Activated CD8-positive, alpha-beta memory T cell treated with anti-CD3 and anti-CD28 coated beads, Interleukin-2, amount 10 ng/mL, durations not matched to agents 7 days and 5 days (primary cell): Measurements from ENCODE around the gene MTARC1. TPM values are rescaled to one million over a fixed set of nuclear protein-coding genes. Genes with fewer than 3 reads are reported as not detected.

Source experiments
- ATAC-seq: fragments of 150-1000 bp; cut with Tn5 transposase; one replicate; pipeline ENCODE4 v1.10.0; 2021; ENCODE audit warnings: moderate library complexity
- CTCF ChIA-PET: fragments of 350-600 bp; sonication (Branson Sonifier 250); formaldehyde crosslinking; loops from one replicate; lab custom pipeline; 2021; ENCODE audit warnings: antibody characterized with exemption; lab: Charles Lee
- DNase-seq: peaks from one replicate; pipeline ENCODE4 v3.0.0-alpha.2; 2020
- H3K27ac Mint-ChIP-seq: one replicate; pipeline ENCODE4 v1.8.0; 2021; ENCODE audit warnings: mild to moderate bottlenecking, mixed read lengths
- H3K27me3 Mint-ChIP-seq: one replicate; pipeline ENCODE4 v1.8.0; 2021; ENCODE audit warnings: mixed read lengths
- H3K36me3 Mint-ChIP-seq: one replicate; pipeline ENCODE4 v1.8.0; 2021; ENCODE audit warnings: mild to moderate bottlenecking, mixed read lengths
- H3K4me1 Mint-ChIP-seq: one replicate; pipeline ENCODE4 v1.8.0; 2021; ENCODE audit warnings: mixed read lengths
- H3K4me3 Mint-ChIP-seq: one replicate; pipeline ENCODE4 v1.8.0; 2021; ENCODE audit warnings: mild to moderate bottlenecking, moderate library complexity, mixed read lengths
- H3K9me3 Mint-ChIP-seq: one replicate; pipeline ENCODE4 v1.8.0; 2022; ENCODE audit warnings: low read depth, mixed read lengths
- total RNA-seq, 2 experiments: library from RNA; stranded (reverse); gene quantifications; one replicate each; pipeline ENCODE4 v1.2.3, GENCODE V29; 2021

MTARC1 gene
- total RNA-seq, 2 experiments from 2014 or later: not detected

GRCh38 chr1:220834155-220834870, 47.6 kb downstream of the MTARC1 start:
- Mint-ChIP-seq H3K4me1 (no peaks in the 10 kb centered on the region), H3K36me3 (no peaks in the 10 kb centered on the region), H3K4me3 (no peak overlapping the region), H3K27me3 (no peaks in the 10 kb centered on the region), H3K27ac (no peak overlapping the region), H3K9me3 (no peaks in the 10 kb centered on the region)
- ATAC-seq (no peak), DNase-seq (no peak)
- CTCF ChIA-PET: no interaction called here

Other genes starting within 250 kb of the MTARC1 start
- gene C1orf115, start 96.5 kb upstream of the MTARC1 start, total RNA-seq: under 1 TPM; 0.12 to 0.16 TPM
- not detected for gene MTARC2, start 38.6 kb upstream of the MTARC1 start, total RNA-seq
- under 1 TPM in 1 of 2 experiments, not detected in 1; 0.77 TPM for gene HLX, start 92.5 kb downstream of the MTARC1 start, total RNA-seq